ENCODE data around the gene SMOC2.

DNA sequence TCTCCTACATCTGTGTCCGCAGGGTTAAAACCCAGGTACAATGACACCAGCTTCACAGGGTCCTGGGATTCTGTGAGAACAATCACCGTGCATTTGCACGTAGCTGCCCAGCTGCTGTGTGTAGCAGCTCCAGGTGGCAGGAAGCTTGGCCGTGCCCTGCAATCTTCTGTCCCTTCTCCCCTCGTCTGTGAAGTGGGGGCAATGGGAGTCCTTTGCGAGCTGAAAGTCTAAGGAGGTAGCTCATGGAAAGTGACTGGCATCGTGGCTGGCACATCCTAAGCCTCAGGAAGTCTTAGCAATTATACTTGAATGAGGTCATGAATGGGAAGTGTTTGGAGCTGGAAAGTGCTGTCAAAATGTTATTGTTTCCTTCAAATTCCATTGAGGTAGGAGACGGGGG lies 137.1 kb downstream of the SMOC2 start:
- TF ChIP-seq CTCF (IDR thresholded peaks at IDR 0.05), result no peak
- TF ChIP-seq POLR2A (IDR thresholded peaks at IDR 0.05), result no peak

All from thyroid gland (tissue), 4 donors.